ENCODE data around the gene MRPS25.
A peak's percentile ranks its signal among the peaks of the same experiment; 100 is the strongest.

The MRPS25 gene

GRCh38 chr3:15050405-15051092, 14.6 kb downstream of the MRPS25 start:
- no peak for DNase-seq (ENCODE audit: low read depth)
- H3K4me3 ChIP-seq (ENCODE audit: low read depth, low read length), result no peak overlapping the region

GRCh38 chr3:15049584-15049983, 15.5 kb downstream of the MRPS25 start:
- no peak for DNase-seq (ENCODE audit: low read depth)
- no peak overlapping the region for H3K4me3 ChIP-seq (ENCODE audit: low read depth, low read length)

- no peak overlapping the region for H3K4me3 ChIP-seq (ENCODE audit: low read depth, low read length)
- DNase-seq (ENCODE audit: low read depth), result no peak
Observed at GRCh38 chr3:15045667-15046066, 19.4 kb downstream of the MRPS25 start.

GRCh38 chr3:15044326-15044725, 20.8 kb downstream of the MRPS25 start:
- H3K4me3 ChIP-seq (ENCODE audit: low read depth, low read length), result no peak overlapping the region
- DNase-seq (ENCODE audit: low read depth), result no peak

- no peak for DNase-seq (ENCODE audit: low read depth)
- no peak overlapping the region for H3K4me3 ChIP-seq (ENCODE audit: low read depth, low read length)
Observed at GRCh38 chr3:15043408-15044171, 21.5 kb downstream of the MRPS25 start.

GRCh38 chr3:15042936-15043335, 22.2 kb downstream of the MRPS25 start:
- H3K4me3 ChIP-seq (ENCODE audit: low read depth, low read length), result no peak overlapping the region
- DNase-seq (ENCODE audit: low read depth), result no peak

- DNase-seq (ENCODE audit: low read depth), result no peak
- no peak overlapping the region for H3K4me3 ChIP-seq (ENCODE audit: low read depth, low read length)
Observed at GRCh38 chr3:15041950-15042349, 23.2 kb downstream of the MRPS25 start.

- no peak for DNase-seq (ENCODE audit: low read depth)
- H3K4me3 ChIP-seq (ENCODE audit: low read depth, low read length), result no peak overlapping the region
Observed at GRCh38 chr3:15040844-15041243, 24.3 kb downstream of the MRPS25 start.

GRCh38 chr3:15038306-15038705, 26.8 kb downstream of the MRPS25 start:
- H3K4me3 ChIP-seq (ENCODE audit: low read depth, low read length), result no peak overlapping the region
- DNase-seq (ENCODE audit: low read depth), result no peak

- H3K4me3 ChIP-seq (ENCODE audit: low read depth, low read length), result no peak overlapping the region
- no peak for DNase-seq (ENCODE audit: low read depth)
Observed at GRCh38 chr3:15033103-15033502, 32.0 kb downstream of the MRPS25 start.

GRCh38 chr3:15032650-15033049, 32.5 kb downstream of the MRPS25 start:
- no peak overlapping the region for H3K4me3 ChIP-seq (ENCODE audit: low read depth, low read length)
- DNase-seq (ENCODE audit: low read depth), result no peak

GRCh38 chr3:15029625-15030024, 35.5 kb downstream of the MRPS25 start:
- no peak overlapping the region for H3K4me3 ChIP-seq (ENCODE audit: low read depth, low read length)
- DNase-seq (ENCODE audit: low read depth), result no peak

GRCh38 chr3:15023719-15024118, 41.4 kb downstream of the MRPS25 start:
- no peak for DNase-seq (ENCODE audit: low read depth)
- no peak overlapping the region for H3K4me3 ChIP-seq (ENCODE audit: low read depth, low read length)

GRCh38 chr3:15023249-15023648, 41.9 kb downstream of the MRPS25 start:
- no peak overlapping the region for H3K4me3 ChIP-seq (ENCODE audit: low read depth, low read length)
- no peak for DNase-seq (ENCODE audit: low read depth)

- DNase-seq (ENCODE audit: low read depth), result no peak
- H3K4me3 ChIP-seq (ENCODE audit: low read depth, low read length), result no peak overlapping the region
Observed at GRCh38 chr3:15017191-15017590, 47.9 kb downstream of the MRPS25 start.

GRCh38 chr3:15015456-15015855, 49.7 kb downstream of the MRPS25 start:
- no peak for DNase-seq (ENCODE audit: low read depth)
- H3K4me3 ChIP-seq (ENCODE audit: low read depth, low read length), result no peak overlapping the region

GRCh38 chr3:15014606-15015328, 50.3 kb downstream of the MRPS25 start:
- no peak overlapping the region for H3K4me3 ChIP-seq (ENCODE audit: low read depth, low read length)
- DNase-seq (ENCODE audit: low read depth), result peak; percentile 25

- H3K4me3 ChIP-seq (ENCODE audit: low read depth, low read length), result no peak overlapping the region
- no peak for DNase-seq (ENCODE audit: low read depth)
Observed at GRCh38 chr3:15011174-15011573, 53.9 kb downstream of the MRPS25 start.

- H3K4me3 ChIP-seq (ENCODE audit: low read depth, low read length), result no peak overlapping the region
- no peak for DNase-seq (ENCODE audit: low read depth)
Observed at GRCh38 chr3:15010664-15011063, 54.5 kb downstream of the MRPS25 start.

- H3K4me3 ChIP-seq (ENCODE audit: low read depth, low read length), result no peak overlapping the region
- DNase-seq (ENCODE audit: low read depth), result no peak
Observed at GRCh38 chr3:15009167-15009566, 55.9 kb downstream of the MRPS25 start.
